Mononuclear cell (primary cell): Measurements from ENCODE around the gene TMEM219. TPM values are rescaled to one million over a fixed set of nuclear protein-coding genes. Genes with fewer than 3 reads are reported as not detected.
"Not testable (repeated sequence)": the region's sequence is repeated elsewhere in the genome, so short reads cannot be mapped to it uniquely, and the experiment has no call there.

ENCODE experiments used
- H3K27me3 ChIP-seq: 2 replicates; pipeline ENCODE4 v1.6.0; 2011; ENCODE audit warnings: low read length, control low read depth; ENCODE audit not compliant: insufficient read depth
- H3K4me1 ChIP-seq: 2 replicates; pipeline ENCODE4 v1.5.1; 2011; ENCODE audit warnings: mild to moderate bottlenecking, low read length, control low read depth; ENCODE audit not compliant: insufficient read depth
- H3K4me3 ChIP-seq: 2 replicates; pipeline ENCODE4 v1.5.1; 2011; ENCODE audit warnings: mild to moderate bottlenecking, low read length, moderate library complexity
- H3K9me3 ChIP-seq: 2 replicates; pipeline ENCODE4 v1.5.1; 2011; ENCODE audit warnings: low read depth, mild to moderate bottlenecking, control low read depth, low read length
- total RNA-seq: library from RNA; depleted of rRNA; stranded (reverse); fragments of >200 nt; gene quantifications from one replicate; pipeline ENCODE4 v1.2.3, GENCODE V29; 2012

Gene TMEM219
- total RNA-seq, 1 donor = 61.1 TPM

DNA sequence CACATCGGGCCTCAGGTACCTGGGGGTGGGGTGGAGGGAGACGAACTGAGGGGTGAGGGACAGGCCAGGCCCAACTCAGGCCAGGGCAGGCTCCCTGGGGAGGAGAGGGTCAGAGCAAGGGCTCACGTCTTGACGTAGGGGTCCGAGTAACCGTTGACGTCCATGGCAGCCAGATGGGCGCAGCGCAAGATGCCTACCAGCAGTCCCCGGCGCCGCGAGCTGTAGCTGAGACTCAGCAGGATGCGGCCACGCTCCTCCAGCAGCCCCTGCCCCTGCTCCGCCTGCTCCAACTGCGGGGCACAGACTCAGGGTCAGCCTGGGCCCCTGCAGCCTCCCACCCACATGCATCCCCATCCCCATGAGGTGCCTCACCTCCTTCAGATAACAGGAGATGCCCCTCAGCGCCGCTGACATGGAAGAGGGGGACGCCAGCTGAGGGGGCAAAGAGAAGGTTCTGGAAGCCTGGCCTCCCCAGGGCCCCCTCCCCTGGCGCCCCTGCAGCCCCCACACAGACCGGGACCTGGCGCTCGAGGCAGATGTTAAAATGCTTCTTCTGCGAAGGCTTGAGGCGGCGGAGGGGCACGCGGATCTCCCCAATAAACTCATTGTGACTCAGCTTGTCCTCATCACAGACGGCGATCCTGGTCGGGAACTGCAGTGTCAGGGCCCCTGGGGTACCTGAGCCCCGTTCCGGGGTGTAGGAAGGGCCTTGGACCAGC, 44.9 kb downstream of the TMEM219 start:
- Histone ChIP-seq H3K4me3 (no peak overlapping the region), H3K27me3 (peaks cover 10% of the 10 kb centered on the region), H3K4me1 (peaks cover 8% of the 10 kb centered on the region), H3K9me3 (no peaks in the 10 kb centered on the region)

DNA sequence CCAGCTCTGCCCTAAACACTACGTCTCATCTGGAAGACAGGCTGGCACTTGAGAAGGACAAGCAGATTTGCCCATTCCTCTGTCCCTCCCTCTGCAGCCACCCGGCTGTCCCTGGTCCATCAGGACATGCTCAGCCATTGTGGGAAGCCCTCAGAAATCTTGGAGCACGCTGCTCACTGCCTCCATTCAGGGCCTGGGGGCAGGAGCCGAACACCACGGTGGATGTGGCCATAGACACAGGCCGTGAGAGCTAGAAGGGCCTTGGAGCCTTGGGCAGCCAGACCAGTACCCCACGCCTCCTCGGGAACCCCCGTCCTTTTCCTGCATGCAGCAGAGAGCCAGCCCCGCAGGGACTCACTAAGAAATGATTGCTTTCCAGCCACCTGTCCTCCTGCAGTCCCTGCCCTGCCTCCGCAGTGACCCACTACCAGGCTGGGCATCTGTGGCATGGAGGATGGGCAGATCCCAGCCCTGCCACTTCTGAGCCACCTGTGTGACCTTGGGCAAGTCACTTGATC, 45.6 kb downstream of the TMEM219 start:
- Histone ChIP-seq H3K9me3 (no peaks in the 10 kb centered on the region), H3K27me3 (peaks cover 17% of the 10 kb centered on the region), H3K4me3 (no peak overlapping the region), H3K4me1 (peaks cover 8% of the 10 kb centered on the region)

DNA sequence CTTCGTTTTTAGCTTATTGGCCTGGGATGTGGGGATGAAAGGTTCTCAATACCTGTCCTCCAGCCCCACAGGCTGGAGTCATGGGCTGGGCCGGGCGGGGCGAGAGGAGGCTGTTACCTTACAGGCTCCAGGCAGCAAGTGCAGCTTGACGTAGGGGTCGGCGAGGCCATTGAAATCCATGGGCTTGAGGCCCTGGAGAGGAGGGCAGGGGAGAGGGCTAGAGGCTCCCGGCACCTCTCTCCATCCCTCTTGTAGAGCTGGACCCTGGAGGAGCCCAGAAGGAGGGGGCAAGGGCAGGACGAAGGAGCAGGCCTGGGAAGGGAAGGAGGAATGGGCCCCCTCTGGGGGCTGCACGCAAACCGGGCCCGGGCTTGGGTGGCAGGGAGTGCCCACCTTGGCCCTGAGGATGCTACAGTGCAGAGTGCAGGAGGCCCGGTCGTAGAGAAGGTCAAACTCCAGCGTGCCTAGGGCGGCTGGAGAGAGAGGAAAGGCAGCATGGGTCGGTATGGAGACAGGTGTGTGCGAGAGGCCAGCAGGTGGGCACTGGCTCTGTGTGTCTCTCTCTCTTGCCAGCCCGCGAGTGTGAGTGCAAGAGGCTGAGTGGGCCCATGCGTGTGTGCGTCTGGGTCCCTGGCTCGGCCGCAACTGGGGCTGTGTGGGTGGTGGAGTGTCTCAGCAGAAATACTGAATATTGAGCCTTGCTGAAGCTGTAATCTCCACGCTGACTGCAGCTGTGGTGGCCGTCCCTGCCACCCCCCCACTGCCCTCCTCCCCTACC, 47.4 kb downstream of the TMEM219 start:
- Histone ChIP-seq H3K4me1 (peaks cover 8% of the 10 kb centered on the region), H3K4me3 (no peak overlapping the region), H3K27me3 (peaks cover 17% of the 10 kb centered on the region), H3K9me3 (no peaks in the 10 kb centered on the region)

DNA sequence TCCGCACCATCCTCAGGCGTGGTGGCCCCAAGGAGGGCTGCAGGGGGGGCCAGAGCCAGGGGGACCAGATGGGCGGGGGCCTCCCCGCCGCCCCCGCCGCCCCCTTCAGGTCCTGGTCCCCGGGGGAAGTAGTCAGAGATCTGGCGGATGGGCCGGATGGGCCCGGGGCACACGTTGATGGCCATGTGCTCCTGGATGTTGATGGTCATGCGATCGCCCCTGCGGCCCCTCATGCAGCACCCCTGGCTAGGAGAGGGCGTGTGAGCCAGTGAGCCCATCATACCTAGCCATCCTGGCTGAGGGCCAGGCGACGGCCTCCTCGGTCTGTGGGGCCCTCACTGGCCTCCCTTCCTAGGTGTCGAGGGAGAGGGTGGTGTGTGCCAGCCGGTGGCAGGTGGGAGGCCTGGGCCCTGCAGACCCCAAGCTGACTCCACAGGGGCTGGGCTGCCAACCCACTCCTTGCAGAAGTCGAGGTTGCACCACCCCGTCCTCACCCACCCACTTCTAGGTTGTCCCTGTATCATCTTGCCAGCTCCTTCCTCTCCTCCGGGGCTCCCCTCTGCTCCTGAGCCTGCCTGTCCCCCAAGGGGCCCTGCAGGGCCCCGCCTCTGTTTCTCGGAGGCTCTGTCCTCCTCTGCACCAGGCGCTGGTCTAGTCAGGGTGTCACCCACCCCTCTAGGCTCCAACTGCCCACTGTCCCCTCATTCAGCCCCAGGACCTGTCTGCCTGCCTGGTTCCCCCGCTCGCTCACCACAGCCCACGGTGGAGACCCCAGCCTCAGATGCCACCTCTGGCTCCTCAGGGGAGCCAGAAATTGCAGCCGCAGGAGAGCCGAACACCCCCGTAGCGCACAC, 48.3 kb downstream of the TMEM219 start:
- Histone ChIP-seq H3K9me3 (no peaks in the 10 kb centered on the region), H3K4me1 (peaks cover 8% of the 10 kb centered on the region), H3K4me3 (no peak overlapping the region), H3K27me3 (peaks cover 17% of the 10 kb centered on the region)

DNA sequence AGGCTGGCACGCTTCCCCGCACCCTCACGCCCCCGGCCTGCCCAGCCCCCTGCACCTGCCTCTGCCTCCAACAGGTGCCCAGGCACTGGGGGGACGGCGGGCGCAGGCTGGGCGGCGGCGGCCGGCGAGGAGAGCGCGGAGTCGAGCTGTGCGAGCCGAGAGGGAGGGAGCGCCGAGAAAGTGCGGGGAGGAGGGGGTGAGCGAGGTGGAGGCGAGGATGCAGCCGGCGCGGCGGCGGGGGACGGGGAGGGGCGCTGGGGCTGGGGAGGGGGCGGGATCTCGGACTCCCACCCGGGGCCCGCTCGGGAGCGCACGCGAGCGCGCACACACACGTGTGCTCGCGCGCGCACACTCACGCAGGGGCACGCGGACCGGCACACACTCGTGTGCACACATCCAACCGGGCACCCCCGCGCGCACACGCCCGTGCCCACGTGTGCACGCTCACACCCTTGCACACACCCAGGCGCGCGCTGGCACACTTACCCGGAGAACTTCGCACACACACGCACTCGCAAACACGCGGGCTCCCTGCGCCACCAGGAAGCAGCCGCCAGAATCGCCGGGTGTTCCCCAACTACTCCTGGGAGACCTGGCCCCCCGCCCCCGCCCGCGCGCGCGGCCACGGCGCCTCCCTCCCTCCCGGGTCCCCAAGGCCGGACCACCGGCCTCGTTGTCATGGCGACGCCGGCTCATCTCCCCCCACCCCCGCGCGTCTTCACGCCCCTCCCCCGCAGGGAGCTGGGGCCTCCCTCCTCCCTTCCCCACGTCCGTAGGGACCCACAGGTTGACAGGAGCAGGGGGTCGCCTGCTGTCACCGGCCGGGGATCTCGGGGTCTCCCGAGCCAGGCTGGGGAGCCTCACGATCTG, 49.2 kb downstream of the TMEM219 start, which contains the start of gene DOC2A:
Gene DOC2A, minus strand, starts transcription at position 184 of the 870 bp plus-strand sequence. CDS start 805 bp downstream, outside the sequence.
- Histone ChIP-seq H3K9me3 (no peaks in the 10 kb centered on the region), H3K4me3 (no peak within 1 kb of the TSS), H3K4me1 (peaks cover 8% of the 10 kb centered on the region), H3K27me3 (peaks cover 17% of the 10 kb centered on the region)

DNA sequence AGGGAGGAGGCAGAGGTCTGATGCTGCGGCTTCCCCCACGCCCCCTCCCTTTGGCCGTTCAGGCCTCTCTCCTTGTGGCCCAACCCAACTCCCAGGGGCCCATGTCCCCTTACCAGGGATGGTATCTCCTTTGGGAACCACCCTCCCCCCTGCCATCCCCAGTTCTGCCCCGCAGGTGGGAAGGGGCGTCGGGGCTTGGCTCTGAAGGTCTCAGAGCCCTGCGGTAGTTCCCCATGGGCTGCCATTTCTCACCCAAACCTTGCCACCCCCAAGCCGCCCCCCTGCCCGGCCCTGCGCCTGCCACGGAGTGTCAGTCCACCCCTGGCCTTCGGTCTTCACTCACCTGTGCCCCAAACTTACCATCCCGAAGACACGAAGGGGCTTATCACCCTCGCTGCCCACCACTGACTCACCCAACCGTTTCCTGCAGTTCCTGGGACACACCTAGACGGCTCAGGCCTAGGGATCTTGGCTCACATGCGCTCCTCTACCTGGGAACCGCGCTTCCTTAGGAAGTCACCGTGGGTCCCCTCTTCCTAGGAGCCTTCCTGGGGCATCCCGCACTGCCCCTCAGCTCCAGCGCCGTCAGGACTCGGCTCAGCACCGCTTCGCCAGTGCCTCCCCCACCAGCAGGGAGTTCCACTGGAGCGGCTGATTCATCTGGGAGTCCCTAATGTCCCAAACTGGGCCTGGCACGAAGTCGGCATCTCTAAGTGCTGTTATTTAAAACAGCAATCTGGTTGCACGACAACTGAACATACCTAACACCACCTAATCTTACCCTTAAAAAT, 50.0 kb downstream of the TMEM219 start:
- Histone ChIP-seq H3K9me3 (no peaks in the 10 kb centered on the region), H3K4me1 (peaks cover 8% of the 10 kb centered on the region), H3K27me3 (peaks cover 17% of the 10 kb centered on the region), H3K4me3 (no peak overlapping the region)

DNA sequence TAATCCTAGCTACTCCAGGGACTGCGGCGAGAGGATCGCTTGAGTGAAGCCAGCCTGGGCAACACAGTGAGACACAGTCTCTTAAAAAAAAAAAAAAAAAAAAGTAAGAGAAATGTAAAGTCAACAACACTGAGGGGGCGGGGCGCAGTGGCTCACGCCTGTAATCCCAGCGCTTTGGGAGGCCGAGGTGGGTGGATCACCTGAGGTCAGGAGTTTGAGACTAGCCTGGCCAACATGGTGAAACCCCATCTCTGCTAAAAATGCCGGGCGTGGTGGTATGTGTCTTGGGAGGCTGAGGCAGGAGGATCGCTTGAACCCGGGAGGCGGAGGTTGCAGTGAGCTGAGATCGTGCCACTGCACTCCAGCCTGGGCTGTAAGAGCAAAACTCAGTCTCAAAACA, 50.7 kb downstream of the TMEM219 start:
- H3K27me3 ChIP-seq = peaks cover 17% of the 10 kb centered on the region
- not testable (repeated sequence) for H3K9me3 ChIP-seq, H3K4me1 ChIP-seq, H3K4me3 ChIP-seq

DNA sequence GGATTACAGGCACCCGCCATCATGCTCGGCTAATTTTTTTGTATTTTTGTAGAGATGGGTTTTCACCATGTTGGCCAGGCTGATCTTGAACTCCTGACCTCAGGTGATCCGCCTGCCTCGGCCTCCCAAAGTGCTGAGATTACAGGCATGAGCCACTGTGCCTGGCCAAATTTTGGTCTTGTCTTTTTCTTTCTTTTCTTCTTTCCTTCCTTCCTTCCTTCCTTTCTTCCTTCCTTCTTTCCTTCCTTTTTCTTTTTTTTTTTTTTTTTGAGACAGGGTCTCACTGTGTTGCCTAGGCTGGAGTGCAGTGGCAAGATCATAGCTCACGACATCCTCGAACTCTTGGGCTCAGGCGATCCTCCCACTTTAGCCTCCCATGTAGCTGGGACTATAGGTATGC, 53.6 kb downstream of the TMEM219 start:
- not testable (repeated sequence) for H3K4me3 ChIP-seq, H3K9me3 ChIP-seq, H3K4me1 ChIP-seq
- peaks cover 11% of the 10 kb centered on the region for H3K27me3 ChIP-seq

DNA sequence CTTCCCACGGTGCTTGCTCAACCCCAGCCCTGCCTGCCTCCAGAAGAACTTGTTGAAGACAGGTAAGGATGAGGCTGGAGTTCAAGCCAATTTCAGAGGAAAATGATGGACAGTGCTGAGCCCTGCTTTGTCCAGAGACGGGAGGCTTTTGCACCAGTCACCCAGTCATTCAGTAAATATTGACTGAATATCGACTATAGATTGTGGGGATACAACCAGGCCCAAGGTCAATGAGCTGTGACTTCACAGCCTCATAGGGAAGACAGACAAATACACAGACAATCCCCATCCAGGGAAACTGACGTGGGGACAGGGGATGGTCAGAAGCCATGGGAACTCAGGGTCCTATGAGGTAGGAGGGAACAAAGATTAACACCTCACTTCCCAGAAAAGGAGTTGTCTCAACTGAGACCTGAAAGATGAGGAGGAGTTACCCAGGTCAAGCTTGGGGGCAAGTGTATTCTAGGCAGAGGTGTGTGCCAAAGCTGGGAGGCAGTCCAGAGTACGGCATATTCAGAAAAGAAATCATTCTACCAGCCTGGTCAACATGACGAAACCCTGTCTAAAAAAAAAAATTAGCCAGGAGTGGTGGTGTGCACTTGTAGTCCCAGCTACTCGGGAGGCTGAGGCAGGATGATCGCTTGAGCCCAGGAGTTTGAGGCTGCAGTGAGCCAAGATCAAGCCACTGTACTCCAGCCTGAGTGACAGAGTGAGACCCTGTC, 54.8 kb downstream of the TMEM219 start:
- Histone ChIP-seq H3K27me3 (peaks cover 7% of the 10 kb centered on the region), H3K9me3 (no peaks in the 10 kb centered on the region), H3K4me1 (peaks cover 12% of the 10 kb centered on the region), H3K4me3 (no peak overlapping the region)

DNA sequence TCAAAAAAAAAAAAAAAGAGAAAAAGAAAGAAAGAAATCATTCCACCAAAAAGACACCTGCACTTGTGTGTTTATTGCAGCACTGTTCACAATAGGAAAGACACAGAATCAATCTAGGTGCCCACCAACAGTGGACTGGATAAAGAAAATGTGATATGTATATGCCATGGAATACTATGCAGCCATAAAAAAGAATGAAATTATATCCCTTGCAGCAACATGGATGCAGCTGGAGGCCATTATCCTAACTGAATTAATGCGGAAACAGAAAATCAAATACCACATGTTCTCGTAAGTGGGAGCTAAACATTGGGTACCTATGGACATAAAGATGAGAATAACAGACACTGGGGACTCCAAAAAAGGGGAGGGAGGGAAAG, 55.4 kb downstream of the TMEM219 start:
- Histone ChIP-seq H3K27me3 (peaks cover 2% of the 10 kb centered on the region), H3K4me3 (no peak overlapping the region), H3K4me1 (peaks cover 13% of the 10 kb centered on the region), H3K9me3 (no peaks in the 10 kb centered on the region)

DNA sequence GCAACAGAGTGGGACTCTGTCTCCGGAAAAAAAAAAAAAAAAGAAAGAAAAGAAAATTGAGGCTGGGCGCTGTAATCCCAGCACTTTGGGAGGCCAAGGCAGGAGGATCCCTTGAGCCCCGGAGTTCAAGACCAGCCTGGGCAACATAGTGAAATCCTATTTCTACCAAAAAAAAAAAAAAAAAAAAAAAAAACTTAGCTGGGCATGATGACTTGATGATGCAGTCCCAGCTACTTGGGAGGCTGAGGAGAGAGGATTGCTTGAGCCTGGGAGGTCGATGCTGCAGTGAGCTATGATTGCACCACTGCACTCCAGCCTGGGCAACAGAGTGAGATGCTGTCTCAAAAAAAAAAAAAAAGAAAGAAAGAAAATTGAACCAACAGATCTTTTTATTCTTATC, 56.1 kb downstream of the TMEM219 start:
- peaks cover 13% of the 10 kb centered on the region for H3K4me1 ChIP-seq
- H3K4me3 ChIP-seq, H3K27me3 ChIP-seq, H3K9me3 ChIP-seq: not testable (repeated sequence)

DNA sequence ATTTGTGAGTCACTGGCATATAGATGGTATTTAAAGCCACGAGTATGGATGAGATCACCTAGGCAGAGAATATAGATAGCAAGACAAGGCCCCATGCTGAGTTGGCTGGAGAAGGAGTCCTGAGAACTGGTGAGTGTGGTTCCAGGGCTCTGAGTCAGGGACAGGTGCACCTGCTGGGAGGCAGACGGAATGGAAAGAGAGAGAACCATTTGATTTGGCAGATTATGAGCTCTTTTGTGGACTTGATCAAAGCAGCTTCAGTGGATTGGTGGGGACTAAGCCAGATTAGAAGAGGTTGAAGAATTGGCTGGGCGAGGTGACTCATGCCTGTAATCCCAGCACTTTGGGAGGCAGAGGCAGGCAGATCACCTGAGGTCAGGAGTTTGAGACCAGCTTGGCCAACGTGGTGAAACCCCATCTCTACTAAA, 56.9 kb downstream of the TMEM219 start:
- Histone ChIP-seq H3K9me3 (no peaks in the 10 kb centered on the region), H3K4me3 (no peak overlapping the region), H3K4me1 (peaks cover 13% of the 10 kb centered on the region), H3K27me3 (no peaks in the 10 kb centered on the region)
